Ishikawa (cell line): ENCODE data around the gene OGDHL.
A peak's percentile ranks its signal among the peaks of the same experiment; 100 is the strongest.

ENCODE experiments used
- CEBPB ChIP-seq: IDR thresholded peaks from 2 replicates; pipeline ENCODE4 v1.6.1; 2012
- CREB1 ChIP-seq: IDR thresholded peaks from 2 replicates; pipeline ENCODE4 v1.6.1; 2012; ENCODE audit warnings: low read depth
- EGR1 ChIP-seq: IDR thresholded peaks from 2 replicates; pipeline ENCODE4 v1.6.1; 2012
- EP300 ChIP-seq: IDR thresholded peaks from 2 replicates; pipeline ENCODE4 v1.6.1; 2012; ENCODE audit warnings: borderline replicate concordance
- FOXM1 ChIP-seq: IDR thresholded peaks from 2 replicates; pipeline ENCODE4 v1.6.1; 2012; ENCODE audit warnings: low read depth, borderline replicate concordance
- NFIC ChIP-seq: IDR thresholded peaks from 2 replicates; pipeline ENCODE4 v1.6.1; 2012
- RAD21 ChIP-seq: IDR thresholded peaks from 2 replicates; pipeline ENCODE4 v1.6.1; 2012; ENCODE audit warnings: low read depth
- TAF1 ChIP-seq: IDR thresholded peaks from 2 replicates; pipeline ENCODE4 v1.6.1; 2012; ENCODE audit warnings: low read depth, mild to moderate bottlenecking
- TCF12 ChIP-seq: IDR thresholded peaks from 2 replicates; pipeline ENCODE4 v1.6.1; 2012; ENCODE audit warnings: low read depth
- TEAD4 ChIP-seq: IDR thresholded peaks from 2 replicates; pipeline ENCODE4 v1.6.1; 2012
- YY1 ChIP-seq: IDR thresholded peaks from 2 replicates; pipeline ENCODE4 v1.6.1; 2012; ENCODE audit warnings: low read depth
- ZBTB7A ChIP-seq: IDR thresholded peaks from 2 replicates; pipeline ENCODE4 v1.6.1; 2012; ENCODE audit warnings: low read depth
- TF ChIP-seq, protein P1 (sequence below): IDR thresholded peaks from 2 replicates; pipeline ENCODE4 v1.6.1; 2012
- TF ChIP-seq, protein P2 (sequence below): IDR thresholded peaks from 2 replicates; pipeline ENCODE4 v1.6.1; 2012
- TF ChIP-seq, protein P3 (sequence below): IDR thresholded peaks from 2 replicates; pipeline ENCODE4 v1.6.1; 2012; ENCODE audit warnings: low read depth, mild to moderate bottlenecking

OGDHL gene

DNA sequence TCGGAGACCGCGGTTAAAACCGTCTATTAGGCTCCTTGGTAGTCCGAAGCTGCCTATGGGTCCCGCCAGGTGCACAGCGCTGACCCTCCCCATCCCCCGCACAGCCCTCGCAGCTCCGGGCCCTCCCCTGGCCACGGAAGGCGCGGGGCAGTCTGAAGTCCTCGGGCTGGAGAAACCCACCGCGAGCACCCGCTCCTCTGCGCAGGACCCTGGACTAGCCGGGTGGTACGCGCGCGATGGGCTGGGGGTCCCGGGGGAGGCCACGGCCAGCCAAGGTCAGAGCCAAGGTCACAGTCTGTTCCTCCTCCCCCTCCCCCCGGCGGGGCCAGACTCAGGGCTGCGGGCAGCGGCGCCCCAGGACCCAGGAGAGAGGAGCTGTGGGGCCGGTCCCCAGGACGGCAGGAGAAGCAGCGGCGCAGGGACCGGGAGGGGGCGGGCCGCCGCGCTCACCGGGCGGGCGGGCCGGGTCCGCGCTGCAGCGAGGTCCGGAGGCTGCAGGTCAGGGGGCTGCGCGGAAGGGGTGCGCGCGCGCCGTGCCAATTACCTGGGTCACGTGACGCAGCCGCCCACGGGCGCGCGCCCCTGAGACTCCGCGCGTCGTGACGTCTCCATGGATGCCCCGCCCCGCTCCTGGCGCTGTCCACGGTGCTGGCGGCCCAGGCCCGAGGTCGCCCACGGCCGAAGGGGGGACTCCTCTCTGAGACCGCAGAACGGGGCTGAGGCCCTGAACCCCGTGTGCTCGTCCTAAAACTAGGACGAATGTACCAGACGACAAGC, at the start of gene OGDHL:
TSS of gene OGDHL (minus strand) at position 535 of the 777 bp plus-strand sequence. CDS start 3,731 bp downstream, outside the sequence.
- peak; percentile 71 for TF ChIP-seq CREB1
- TF ChIP-seq, protein P1, sequence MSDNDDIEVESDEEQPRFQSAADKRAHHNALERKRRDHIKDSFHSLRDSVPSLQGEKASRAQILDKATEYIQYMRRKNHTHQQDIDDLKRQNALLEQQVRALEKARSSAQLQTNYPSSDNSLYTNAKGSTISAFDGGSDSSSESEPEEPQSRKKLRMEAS: peak; percentile 64
- no peak for TF ChIP-seq FOXM1
- TF ChIP-seq YY1: no peak
- no peak for TF ChIP-seq TAF1
- TF ChIP-seq NFIC: peak; percentile 7; the same call in 1 of the 2 replicates
- TF ChIP-seq, protein P2, sequence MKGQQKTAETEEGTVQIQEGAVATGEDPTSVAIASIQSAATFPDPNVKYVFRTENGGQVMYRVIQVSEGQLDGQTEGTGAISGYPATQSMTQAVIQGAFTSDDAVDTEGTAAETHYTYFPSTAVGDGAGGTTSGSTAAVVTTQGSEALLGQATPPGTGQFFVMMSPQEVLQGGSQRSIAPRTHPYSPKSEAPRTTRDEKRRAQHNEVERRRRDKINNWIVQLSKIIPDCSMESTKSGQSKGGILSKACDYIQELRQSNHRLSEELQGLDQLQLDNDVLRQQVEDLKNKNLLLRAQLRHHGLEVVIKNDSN: peak; percentile 97
- TF ChIP-seq ZBTB7A: peak; percentile 75
- TF ChIP-seq TCF12: peak; percentile 28; the same call in 1 of the 2 replicates
- no peak; the same call in 1 of the 2 replicates for TF ChIP-seq EP300
- no peak; the same call in 1 of the 2 replicates for TF ChIP-seq TEAD4
- TF ChIP-seq, protein P3, sequence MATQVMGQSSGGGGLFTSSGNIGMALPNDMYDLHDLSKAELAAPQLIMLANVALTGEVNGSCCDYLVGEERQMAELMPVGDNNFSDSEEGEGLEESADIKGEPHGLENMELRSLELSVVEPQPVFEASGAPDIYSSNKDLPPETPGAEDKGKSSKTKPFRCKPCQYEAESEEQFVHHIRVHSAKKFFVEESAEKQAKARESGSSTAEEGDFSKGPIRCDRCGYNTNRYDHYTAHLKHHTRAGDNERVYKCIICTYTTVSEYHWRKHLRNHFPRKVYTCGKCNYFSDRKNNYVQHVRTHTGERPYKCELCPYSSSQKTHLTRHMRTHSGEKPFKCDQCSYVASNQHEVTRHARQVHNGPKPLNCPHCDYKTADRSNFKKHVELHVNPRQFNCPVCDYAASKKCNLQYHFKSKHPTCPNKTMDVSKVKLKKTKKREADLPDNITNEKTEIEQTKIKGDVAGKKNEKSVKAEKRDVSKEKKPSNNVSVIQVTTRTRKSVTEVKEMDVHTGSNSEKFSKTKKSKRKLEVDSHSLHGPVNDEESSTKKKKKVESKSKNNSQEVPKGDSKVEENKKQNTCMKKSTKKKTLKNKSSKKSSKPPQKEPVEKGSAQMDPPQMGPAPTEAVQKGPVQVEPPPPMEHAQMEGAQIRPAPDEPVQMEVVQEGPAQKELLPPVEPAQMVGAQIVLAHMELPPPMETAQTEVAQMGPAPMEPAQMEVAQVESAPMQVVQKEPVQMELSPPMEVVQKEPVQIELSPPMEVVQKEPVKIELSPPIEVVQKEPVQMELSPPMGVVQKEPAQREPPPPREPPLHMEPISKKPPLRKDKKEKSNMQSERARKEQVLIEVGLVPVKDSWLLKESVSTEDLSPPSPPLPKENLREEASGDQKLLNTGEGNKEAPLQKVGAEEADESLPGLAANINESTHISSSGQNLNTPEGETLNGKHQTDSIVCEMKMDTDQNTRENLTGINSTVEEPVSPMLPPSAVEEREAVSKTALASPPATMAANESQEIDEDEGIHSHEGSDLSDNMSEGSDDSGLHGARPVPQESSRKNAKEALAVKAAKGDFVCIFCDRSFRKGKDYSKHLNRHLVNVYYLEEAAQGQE: peak; percentile 100
- TF ChIP-seq CEBPB: no peak
- no peak for TF ChIP-seq RAD21
- TF ChIP-seq EGR1: peak; percentile 96

DNA sequence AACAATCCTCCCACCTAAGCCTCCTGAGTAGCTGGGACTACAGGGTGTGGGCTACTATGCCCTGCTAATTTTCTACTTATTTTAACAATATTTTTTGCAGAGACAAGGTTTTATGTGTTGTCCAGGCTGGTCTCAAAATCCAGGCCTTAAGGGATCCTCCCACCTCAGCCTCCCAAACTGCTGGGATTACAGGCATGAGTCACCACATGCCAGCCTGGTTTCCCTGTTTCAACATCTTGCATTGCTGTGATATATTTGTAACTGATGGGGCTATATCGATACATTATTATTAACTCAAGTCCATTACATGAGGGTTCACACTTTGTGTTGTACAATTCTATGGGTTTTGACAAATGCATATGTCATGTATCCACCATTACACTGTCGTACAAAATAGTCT, 41.9 kb upstream of the OGDHL start:
- TF ChIP-seq, protein P2: no peak
- no peak for TF ChIP-seq CEBPB
- no peak for TF ChIP-seq TEAD4
- no peak for TF ChIP-seq TAF1
- TF ChIP-seq RAD21: no peak
- TF ChIP-seq FOXM1: no peak
- TF ChIP-seq EP300: no peak
- TF ChIP-seq NFIC: no peak
- no peak for TF ChIP-seq ZBTB7A
- TF ChIP-seq, protein P3: no peak

DNA sequence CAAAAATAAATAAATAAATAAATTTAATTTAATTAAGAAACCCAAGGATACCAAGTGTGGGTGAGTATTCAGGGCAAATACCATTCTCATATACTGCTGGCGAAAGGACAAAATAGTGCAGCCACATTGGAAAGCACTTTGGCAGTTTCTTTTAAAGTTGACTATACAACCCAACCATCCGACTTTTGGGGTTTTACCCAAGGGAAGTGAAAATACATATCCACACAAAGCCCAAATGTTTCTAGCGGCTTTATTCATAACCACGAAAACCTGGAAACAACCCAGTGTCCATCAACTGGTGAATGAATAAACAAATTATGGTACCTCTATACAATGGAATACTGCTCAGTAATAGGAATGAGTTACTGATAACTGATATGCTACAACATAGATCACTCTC, 36.2 kb upstream of the OGDHL start:
- no peak for TF ChIP-seq FOXM1
- no peak for TF ChIP-seq EGR1
- no peak for TF ChIP-seq TAF1
- TF ChIP-seq, protein P3: no peak
- TF ChIP-seq YY1: no peak
- TF ChIP-seq, protein P1: no peak
- no peak for TF ChIP-seq ZBTB7A
- TF ChIP-seq CEBPB: no peak
- no peak for TF ChIP-seq CREB1
- no peak for TF ChIP-seq RAD21
- no peak for TF ChIP-seq TEAD4
- no peak for TF ChIP-seq NFIC
- TF ChIP-seq EP300: no peak

DNA sequence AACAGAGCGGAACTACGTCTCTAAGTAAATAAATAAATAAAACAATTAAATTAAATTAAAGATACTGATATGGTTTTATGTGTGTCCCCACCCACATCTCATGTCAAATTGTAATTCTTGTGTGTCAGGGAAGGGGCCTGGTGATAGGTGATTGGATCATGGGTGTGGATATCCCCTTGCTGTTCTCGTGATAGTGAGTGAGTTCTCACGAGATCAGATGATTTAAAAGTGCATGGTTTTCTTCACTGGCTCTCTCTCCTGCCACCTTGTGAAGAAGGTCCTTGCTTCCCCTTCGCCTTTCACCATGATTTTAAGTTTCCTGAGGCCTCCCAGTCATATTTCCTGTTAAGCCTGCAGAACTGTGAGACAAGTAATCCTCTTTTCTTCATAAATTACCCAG, 29.0 kb upstream of the OGDHL start:
- no peak for TF ChIP-seq CREB1
- no peak for TF ChIP-seq ZBTB7A
- TF ChIP-seq, protein P2: no peak
- no peak for TF ChIP-seq CEBPB
- TF ChIP-seq RAD21: no peak
- no peak for TF ChIP-seq TEAD4
- no peak for TF ChIP-seq EP300
- no peak for TF ChIP-seq NFIC
- no peak for TF ChIP-seq FOXM1
- TF ChIP-seq, protein P1: no peak
- TF ChIP-seq, protein P3: no peak
- no peak for TF ChIP-seq YY1
- no peak for TF ChIP-seq TAF1
- no peak for TF ChIP-seq TCF12
- no peak for TF ChIP-seq EGR1
